Measurements from ENCODE around the gene SUCO. TPM values are rescaled to one million over a fixed set of nuclear protein-coding genes. Genes with fewer than 3 reads are reported as not detected.
"Not testable (repeated sequence)": the region's sequence is repeated elsewhere in the genome, so short reads cannot be mapped to it uniquely, and the experiment has no call there.

The SUCO gene
- 10 to 100 TPM; 48.2 to 71.1 (median 64.5) TPM for polyA plus RNA-seq (ENCODE audit: insufficient read length in 4 of 4)

DNA sequence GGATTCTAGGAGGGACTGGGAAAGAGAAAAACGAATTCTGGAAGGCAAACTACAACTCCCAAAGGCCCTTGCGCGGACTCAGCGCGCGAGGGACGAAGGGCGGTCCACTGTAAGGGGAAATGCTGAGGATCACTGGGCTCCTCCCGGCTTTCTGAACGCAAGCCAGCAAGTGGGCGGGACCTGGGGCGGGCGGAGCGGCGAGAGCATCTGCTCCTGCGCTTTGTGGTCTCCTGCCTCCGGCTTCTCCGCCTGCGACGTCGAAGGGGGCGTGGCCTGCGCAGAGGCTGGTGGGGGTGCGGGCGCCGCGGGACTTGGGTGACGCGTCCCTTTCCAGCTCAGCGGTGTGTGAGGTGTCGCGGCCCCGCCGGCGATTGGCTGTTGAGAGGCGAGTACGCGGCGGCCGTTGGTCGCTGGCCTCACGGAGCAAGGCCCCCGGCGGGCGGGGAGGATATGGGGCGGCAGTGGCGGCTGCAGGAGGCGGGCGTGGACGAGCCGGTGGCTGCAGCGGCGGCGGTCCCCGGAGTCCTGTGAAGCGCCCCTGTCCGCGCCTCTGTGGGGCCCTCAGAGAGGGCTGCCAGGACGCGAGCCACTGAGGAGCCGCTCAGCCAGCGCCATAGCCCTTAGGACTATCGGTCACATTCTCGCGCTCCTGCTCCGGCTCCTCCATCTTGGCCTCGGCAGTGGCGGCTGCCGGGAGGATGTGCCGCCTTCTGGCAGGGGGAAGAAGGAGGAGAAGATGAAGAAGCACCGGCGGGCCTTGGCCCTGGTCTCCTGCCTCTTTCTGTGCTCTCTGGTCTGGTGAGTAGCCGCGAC, at the start of gene SUCO:
Gene SUCO, plus strand, starts transcription at position 451 of the 813 bp plus-strand sequence. Its CDS starts 286 bp downstream, at position 737.
- peak; percentile 96 to 99 (median 98) for DNase-seq (ENCODE audit: low read depth in 4 of 4, low spot score in 3 of 4)

GRCh38 chr1:172483448-172483847, 49.5 kb upstream of the SUCO start:
- DNase-seq (ENCODE audit: low read depth in 4 of 4, low spot score in 3 of 4) = no peak

- DNase-seq (ENCODE audit: low read depth in 4 of 4, low spot score in 3 of 4) = no peak
These were observed 48.7 kb upstream of the SUCO start for GRCh38 chr1:172484252-172484651.

- no peak for DNase-seq (ENCODE audit: low read depth in 4 of 4, low spot score in 3 of 4)
These were observed 47.3 kb upstream of the SUCO start for GRCh38 chr1:172485626-172486025.

- DNase-seq (ENCODE audit: low read depth in 4 of 4, low spot score in 3 of 4) = no peak
These were observed 46.0 kb upstream of the SUCO start for GRCh38 chr1:172486805-172487454.

- no peak for DNase-seq (ENCODE audit: low read depth in 4 of 4, low spot score in 3 of 4)
These were observed 45.4 kb upstream of the SUCO start for GRCh38 chr1:172487550-172487949.

GRCh38 chr1:172488393-172488792, 44.6 kb upstream of the SUCO start:
- DNase-seq (ENCODE audit: low read depth in 4 of 4, low spot score in 3 of 4) = no peak

- no peak for DNase-seq (ENCODE audit: low read depth in 4 of 4, low spot score in 3 of 4)
These were observed 43.1 kb upstream of the SUCO start for GRCh38 chr1:172489847-172490246.

GRCh38 chr1:172492421-172492820, 40.5 kb upstream of the SUCO start:
- DNase-seq (ENCODE audit: low read depth in 4 of 4, low spot score in 3 of 4) = no peak

DNA sequence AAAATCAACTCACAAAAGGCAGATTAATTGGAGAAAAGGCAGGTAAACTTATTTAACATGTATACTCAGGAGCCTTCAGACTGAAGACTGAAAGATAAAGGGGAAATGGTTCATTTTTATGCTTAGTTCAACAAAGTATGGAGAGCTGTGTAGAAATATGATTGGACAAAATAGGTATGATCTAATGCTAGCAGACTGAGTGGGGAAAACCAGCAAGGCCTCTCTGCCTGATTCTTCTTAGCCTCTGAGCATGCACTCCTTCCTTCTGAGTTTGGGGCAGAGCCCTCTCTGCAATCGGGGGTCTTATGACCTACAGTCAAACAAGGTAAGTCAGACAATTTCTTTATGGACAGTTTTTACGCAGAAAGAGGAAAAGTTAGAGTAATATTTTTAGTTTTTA, 38.8 kb upstream of the SUCO start:
- no peak for DNase-seq (ENCODE audit: low read depth in 4 of 4, low spot score in 3 of 4)

GRCh38 chr1:172496127-172496526, 36.8 kb upstream of the SUCO start:
- DNase-seq (ENCODE audit: low read depth in 4 of 4, low spot score in 3 of 4) = not testable (repeated sequence)

GRCh38 chr1:172496678-172497077, 36.3 kb upstream of the SUCO start:
- no peak for DNase-seq (ENCODE audit: low read depth in 4 of 4, low spot score in 3 of 4)

DNA sequence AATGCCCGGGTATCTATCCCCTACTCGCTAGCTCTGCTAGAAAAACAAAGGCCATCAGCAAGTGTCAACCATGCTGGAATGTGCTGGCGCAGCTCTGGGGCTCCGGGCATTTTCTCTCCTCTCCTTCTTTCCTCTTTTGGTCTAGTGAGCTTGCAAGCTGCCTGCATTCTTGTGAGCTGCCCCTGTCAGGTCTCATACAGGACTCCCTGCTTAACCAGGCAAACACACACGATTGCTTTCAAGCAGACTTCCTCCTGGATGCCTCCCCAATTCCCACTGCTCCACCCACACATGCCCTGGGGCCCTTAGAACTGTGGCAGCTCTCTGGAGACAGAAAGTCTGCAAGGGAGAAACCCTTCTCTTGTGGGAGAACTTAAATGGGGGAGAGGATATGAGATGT, 35.7 kb upstream of the SUCO start:
- DNase-seq (ENCODE audit: low read depth in 4 of 4, low spot score in 3 of 4) = peak in 3 of 4 donors; percentile 24 to 44 (median 42)

- DNase-seq (ENCODE audit: low read depth in 4 of 4, low spot score in 3 of 4) = no peak
These were observed 34.1 kb upstream of the SUCO start for GRCh38 chr1:172498857-172499256.

DNA sequence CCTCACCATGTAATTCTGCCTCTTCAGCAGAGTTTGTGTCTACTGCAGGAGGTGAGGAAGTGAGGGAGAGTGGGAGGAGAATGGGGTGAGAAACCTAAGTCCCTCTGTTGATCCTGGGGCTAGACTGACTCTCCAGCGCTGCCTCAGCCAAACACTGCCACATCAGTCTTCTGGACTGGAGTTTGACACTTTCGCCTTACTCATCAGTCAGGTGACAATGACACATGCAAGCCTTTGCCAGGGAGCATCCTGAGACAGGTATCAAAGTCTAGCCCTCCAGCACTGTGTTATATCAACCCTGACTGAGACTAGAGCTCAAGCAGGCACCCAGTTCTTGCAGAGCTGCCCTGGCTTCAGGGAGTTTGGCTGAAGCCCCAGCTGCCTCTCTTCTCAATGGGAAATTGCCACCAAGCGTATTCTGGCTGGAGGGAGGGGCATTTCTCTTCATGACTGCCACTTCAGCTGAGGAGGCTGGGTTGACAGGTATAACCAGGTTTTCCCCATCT, 33.3 kb upstream of the SUCO start:
- no peak for DNase-seq (ENCODE audit: low read depth in 4 of 4, low spot score in 3 of 4)

GRCh38 chr1:172500207-172500606, 32.7 kb upstream of the SUCO start:
- no peak for DNase-seq (ENCODE audit: low read depth in 4 of 4, low spot score in 3 of 4)

DNA sequence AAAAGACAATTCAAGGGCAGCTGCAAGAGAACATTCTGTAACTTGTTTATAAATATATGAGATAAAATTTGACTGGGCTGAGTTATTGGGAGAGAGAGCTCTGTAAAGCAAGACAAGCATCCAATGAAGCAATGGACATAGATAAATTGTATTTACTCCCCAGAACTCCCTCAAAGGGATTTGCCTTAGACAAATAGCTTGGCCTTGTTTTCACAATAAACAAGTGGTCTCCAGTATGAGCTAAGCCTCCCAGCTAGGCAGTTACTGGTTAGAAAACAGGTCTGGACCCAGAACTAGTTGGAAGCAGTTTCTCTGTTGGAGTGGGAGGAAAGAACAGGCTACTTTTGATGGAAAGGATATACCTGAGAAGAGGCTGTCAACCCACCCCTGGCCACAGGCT, 25.2 kb upstream of the SUCO start:
- no peak for DNase-seq (ENCODE audit: low read depth in 4 of 4, low spot score in 3 of 4)

DNA sequence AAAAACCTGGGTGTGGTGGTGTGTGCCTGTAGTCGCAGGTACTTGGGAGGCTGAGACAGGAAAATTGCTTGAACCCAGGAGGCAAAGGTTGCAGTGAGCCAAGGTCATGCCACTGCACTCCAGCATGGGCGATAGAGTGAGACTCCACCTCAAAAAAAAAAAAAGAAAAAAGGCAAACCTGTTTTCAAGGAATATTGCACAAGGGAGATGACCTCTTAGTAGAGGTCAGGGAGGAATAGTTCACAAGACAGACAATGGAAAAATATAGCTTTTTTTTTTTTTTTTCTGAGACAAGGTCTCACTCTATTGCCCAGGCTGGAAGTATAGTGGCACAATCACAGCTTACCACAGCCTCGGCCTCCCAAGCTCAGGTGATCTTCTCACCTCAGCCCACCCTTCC, 22.5 kb upstream of the SUCO start:
- DNase-seq (ENCODE audit: low read depth in 4 of 4, low spot score in 3 of 4) = no peak

- no peak for DNase-seq (ENCODE audit: low read depth in 4 of 4, low spot score in 3 of 4)
These were observed 20.4 kb upstream of the SUCO start for GRCh38 chr1:172512591-172512990.

DNA sequence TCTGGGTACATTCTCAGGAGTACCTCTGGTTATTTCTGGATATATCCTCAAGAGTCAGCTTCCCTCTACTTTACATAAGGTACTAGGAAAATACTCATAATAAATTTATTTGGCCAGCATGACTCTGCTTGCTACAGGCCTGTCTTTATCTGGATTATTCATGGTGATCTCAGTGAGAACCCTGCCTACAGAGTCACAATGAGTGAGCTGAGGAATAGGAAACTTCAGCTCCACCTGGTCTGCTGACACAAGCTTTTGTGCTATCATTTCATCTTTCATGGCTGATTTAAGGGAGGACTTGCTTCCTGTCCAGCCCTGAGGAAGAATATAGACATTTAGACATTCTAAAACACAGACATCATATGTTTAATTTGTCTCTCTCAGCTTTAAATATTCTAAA, 19.5 kb upstream of the SUCO start:
- no peak for DNase-seq (ENCODE audit: low read depth in 4 of 4, low spot score in 3 of 4)

DNA sequence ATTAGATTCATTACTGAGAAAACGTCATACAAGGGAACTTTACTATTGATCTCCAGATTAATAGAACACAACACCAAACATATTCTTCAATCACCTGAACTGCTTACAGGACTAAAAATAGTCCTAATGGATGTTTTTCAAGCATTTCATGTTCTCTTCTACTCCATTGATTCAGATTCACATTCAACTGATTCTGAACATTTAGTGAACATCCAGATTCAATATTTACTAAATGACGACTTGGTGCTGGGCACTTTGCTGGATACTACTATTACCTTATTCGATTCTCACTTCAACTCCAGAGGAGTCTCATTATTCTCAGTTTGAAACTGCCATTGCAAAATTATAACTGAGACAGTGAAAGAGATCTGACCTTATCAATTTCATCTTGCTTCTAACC, 18.8 kb upstream of the SUCO start:
- DNase-seq (ENCODE audit: low read depth in 4 of 4, low spot score in 3 of 4) = no peak

GRCh38 chr1:172515436-172515835, 17.5 kb upstream of the SUCO start:
- no peak for DNase-seq (ENCODE audit: low read depth in 4 of 4, low spot score in 3 of 4)

All from left renal pelvis (tissue), 4 donors.